ENCODE data around the gene RHBDF2.

DNA sequence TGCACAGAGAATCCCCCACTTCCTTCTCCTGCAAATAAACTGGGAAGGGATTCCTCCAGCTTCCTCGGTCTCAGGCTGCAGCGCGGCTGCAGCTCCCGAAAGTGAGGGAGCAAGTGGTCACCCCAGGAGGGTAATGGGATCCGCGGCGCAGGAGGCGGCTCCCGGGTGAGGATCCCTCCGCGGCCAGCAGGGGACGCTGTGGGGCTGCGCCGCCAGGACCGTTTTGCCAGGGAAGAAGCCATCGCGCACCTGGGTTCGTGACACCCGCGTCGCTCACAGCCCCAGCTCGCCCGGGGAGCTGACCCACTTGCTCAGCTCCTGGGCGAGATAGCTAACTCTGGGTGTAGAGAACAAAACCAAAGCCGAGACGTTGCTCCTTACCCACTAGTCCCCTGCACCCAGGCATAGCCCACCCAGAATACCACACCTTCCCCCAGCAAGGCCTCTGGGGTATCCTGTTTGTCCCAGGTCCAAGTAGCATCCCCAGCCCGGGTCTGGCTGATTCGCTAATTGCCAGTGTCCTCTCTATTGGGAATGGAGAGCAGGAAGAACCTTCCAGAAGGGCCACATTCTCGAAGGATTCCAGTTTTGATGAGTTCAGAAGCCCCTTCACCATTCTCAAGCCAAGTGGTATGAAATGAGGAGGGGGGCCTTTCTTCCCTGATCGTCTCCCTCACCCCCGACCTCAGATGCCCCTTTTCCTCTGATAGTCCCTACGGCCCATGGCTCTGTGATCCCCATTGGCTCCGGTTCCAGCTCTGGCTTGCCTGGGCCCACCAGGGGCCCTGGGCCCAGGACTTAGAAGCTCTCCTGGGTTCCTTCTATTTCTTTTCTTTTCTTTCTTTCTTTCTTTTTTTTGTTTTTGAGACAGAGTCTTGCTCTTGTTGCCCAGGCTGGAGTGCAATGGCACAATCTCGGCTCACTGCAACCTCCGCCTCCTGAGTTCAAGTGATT lies 22.1 kb upstream of the RHBDF2 start:
- TF ChIP-seq POLR2A (IDR thresholded peaks at IDR 0.05) (no peak), POLR2AphosphoS5 (IDR thresholded peaks at IDR 0.05; ENCODE audit: insufficient read depth in 1 of 2, low read depth in 1 of 2) (peak; percentile 15 to 42)
- TF ChIP-seq, protein P1, sequence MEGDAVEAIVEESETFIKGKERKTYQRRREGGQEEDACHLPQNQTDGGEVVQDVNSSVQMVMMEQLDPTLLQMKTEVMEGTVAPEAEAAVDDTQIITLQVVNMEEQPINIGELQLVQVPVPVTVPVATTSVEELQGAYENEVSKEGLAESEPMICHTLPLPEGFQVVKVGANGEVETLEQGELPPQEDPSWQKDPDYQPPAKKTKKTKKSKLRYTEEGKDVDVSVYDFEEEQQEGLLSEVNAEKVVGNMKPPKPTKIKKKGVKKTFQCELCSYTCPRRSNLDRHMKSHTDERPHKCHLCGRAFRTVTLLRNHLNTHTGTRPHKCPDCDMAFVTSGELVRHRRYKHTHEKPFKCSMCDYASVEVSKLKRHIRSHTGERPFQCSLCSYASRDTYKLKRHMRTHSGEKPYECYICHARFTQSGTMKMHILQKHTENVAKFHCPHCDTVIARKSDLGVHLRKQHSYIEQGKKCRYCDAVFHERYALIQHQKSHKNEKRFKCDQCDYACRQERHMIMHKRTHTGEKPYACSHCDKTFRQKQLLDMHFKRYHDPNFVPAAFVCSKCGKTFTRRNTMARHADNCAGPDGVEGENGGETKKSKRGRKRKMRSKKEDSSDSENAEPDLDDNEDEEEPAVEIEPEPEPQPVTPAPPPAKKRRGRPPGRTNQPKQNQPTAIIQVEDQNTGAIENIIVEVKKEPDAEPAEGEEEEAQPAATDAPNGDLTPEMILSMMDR (IDR thresholded peaks at IDR 0.05), result peak; percentile 99 to 100 (median 100)
